Prostate gland (tissue), 2 donors: ENCODE data around the gene GALNT5. TPM values are rescaled to one million over a fixed set of nuclear protein-coding genes. Genes with fewer than 3 reads are reported as not detected.
"Not testable (repeated sequence)": the region's sequence is repeated elsewhere in the genome, so short reads cannot be mapped to it uniquely, and the experiment has no call there.

ENCODE experiments used
- DNase-seq: peaks from one replicate; pipeline ENCODE4 v3.0.0-alpha.2; 2019; ENCODE audit warnings: low spot score
- H3K27ac ChIP-seq, 2 donors: fragments of 200-600 bp; sonication (generic); 2 replicates each; pipeline ENCODE4 v1.5.1; 2017 to 2019
- H3K27me3 ChIP-seq: fragments of 200-600 bp; sonication (generic); replicated peaks from 2 replicates; pipeline ENCODE4 v1.5.1; 2019; ENCODE audit not compliant: insufficient read depth
- H3K36me3 ChIP-seq, 2 donors: fragments of 200-600 bp; sonication (generic); 1 replicate in 1 of 2; 2 replicates in 1 of 2; pipeline versions ENCODE4 v1.5.1 to v1.8.1; 2017 to 2019
- H3K4me1 ChIP-seq: fragments of 200-600 bp; sonication (generic); replicated peaks from 2 replicates; pipeline ENCODE4 v1.5.1; 2019
- H3K4me3 ChIP-seq, 2 donors: fragments of 200-600 bp; sonication (generic); 2 replicates each; pipeline ENCODE4 v1.5.1; 2017 to 2019
- H3K9me3 ChIP-seq: fragments of 200-600 bp; sonication (generic); 2 replicates; pipeline ENCODE4 v1.5.1; 2017
- POLR2A ChIP-seq: fragments of 450-650 bp; IDR thresholded peaks from one replicate; pipeline ENCODE4 v1.6.1; 2016; ENCODE audit warnings: antibody characterized with exemption, mild to moderate bottlenecking
- POLR2AphosphoS5 ChIP-seq: sonication (generic); formaldehyde crosslinking; IDR thresholded peaks from one replicate; pipeline ENCODE4 v1.6.1; 2017; ENCODE audit warnings: antibody characterized with exemption
- WGBS: methylation state at CpG from one replicate; pipeline ENCODE4 v1.1.5; 2018; 5-methylcytosine and 5-hydroxymethylcytosine counted together
- intact Hi-C: fragments of 100-400 bp; cut with DNase I; formaldehyde crosslinking; loops from one replicate; pipeline ENCODE4 v1.14.2; 2022
- total RNA-seq, 2 donors: library from RNA; depleted of rRNA; stranded (reverse); fragments of >200 nt; gene quantifications; one replicate each; pipeline ENCODE4 v1.1.0, GENCODE V29; 2016
- TF ChIP-seq, protein P1 (sequence below), 4 experiments: fragments of 200-600 bp in 2 of 4; fragments of 450-650 bp in 2 of 4; sonication (generic) in 2 of 4; IDR thresholded peaks; 1 replicate in 3 of 4; 2 replicates in 1 of 4; pipeline ENCODE4 v1.5.1; 2016 to 2019; ENCODE audit warnings: antibody characterized with exemption in 4 of 4, mild to moderate bottlenecking in 2 of 4, moderate library complexity in 2 of 4

The GALNT5 gene
- total RNA-seq, 2 donors from 2014 or later = 2.0 to 2.6 TPM

DNA sequence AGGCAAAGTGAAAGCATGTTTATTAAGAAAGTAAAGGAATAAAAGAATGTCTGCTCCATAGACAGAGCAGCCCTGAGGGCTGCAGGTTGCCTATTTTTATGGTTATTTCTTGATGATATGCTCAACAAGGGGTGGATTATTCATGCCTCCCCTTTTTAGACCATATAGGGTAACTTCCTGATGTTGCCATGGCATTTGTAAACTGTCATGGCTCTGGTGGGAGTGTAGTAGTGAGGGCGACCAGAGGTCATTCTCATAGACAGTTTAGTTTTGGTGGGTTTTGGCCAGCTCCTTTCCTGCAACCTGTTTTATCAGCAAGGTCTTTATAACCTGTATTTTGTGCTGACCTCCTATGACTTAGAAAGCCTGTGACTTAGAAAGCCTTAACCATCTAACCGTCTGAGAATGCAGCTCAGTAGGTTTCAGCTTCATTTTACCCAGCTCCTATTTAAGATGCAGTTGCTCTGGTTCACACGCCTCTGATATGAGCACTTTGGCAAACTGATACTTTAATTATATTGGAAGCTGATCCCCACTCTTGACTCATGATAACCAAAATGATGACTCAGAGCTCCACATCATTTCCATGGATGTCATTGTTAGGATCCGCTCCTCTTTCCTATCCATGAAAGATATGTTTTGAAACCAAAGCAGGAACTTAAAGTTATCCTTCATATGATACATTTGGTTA lies 82.6 kb downstream of the GALNT5 start:
- Histone ChIP-seq H3K27ac (no peak overlapping the region), H3K27me3 (no peaks in the 10 kb centered on the region), H3K4me1 (no peaks in the 10 kb centered on the region), H3K4me3 (no peak overlapping the region), H3K36me3 (no peaks in the 10 kb centered on the region), H3K9me3 (no peaks in the 10 kb centered on the region)
- intact Hi-C loops = no loop called here
- DNase-seq = no peak
- WGBS = 86% methylated on average over 4 of the region's 4 CpGs
- TF ChIP-seq POLR2AphosphoS5 (no peak), POLR2A (no peak)
- TF ChIP-seq, protein P1, sequence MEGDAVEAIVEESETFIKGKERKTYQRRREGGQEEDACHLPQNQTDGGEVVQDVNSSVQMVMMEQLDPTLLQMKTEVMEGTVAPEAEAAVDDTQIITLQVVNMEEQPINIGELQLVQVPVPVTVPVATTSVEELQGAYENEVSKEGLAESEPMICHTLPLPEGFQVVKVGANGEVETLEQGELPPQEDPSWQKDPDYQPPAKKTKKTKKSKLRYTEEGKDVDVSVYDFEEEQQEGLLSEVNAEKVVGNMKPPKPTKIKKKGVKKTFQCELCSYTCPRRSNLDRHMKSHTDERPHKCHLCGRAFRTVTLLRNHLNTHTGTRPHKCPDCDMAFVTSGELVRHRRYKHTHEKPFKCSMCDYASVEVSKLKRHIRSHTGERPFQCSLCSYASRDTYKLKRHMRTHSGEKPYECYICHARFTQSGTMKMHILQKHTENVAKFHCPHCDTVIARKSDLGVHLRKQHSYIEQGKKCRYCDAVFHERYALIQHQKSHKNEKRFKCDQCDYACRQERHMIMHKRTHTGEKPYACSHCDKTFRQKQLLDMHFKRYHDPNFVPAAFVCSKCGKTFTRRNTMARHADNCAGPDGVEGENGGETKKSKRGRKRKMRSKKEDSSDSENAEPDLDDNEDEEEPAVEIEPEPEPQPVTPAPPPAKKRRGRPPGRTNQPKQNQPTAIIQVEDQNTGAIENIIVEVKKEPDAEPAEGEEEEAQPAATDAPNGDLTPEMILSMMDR (IDR thresholded peaks at IDR 0.05) = no peak

DNA sequence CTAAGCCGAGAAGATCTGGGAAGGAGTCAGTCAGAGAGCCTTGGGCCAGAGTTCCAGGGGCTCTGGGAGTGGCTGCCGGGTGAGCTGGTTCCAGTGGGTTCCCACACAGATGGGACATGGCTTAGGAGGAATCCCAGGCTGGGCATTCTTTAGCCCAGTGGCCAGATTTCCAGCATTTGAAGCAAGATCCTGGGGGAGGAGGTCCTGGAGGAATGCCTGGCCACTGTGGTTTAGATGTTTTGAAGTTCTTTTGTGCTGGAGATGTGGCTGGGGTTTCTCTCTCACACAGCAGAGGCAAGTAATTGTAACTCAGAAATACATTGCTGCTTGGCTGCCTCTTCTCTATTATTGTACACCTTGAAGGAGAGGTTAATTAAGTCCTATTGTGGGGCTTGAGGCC lies 83.9 kb downstream of the GALNT5 start:
- DNase-seq, H3K4me1 ChIP-seq, H3K27ac ChIP-seq, H3K27me3 ChIP-seq, H3K9me3 ChIP-seq, H3K4me3 ChIP-seq, H3K36me3 ChIP-seq, intact Hi-C loops: not testable (repeated sequence)
- 93% methylated on average over 2 of the region's 2 CpGs for WGBS

DNA sequence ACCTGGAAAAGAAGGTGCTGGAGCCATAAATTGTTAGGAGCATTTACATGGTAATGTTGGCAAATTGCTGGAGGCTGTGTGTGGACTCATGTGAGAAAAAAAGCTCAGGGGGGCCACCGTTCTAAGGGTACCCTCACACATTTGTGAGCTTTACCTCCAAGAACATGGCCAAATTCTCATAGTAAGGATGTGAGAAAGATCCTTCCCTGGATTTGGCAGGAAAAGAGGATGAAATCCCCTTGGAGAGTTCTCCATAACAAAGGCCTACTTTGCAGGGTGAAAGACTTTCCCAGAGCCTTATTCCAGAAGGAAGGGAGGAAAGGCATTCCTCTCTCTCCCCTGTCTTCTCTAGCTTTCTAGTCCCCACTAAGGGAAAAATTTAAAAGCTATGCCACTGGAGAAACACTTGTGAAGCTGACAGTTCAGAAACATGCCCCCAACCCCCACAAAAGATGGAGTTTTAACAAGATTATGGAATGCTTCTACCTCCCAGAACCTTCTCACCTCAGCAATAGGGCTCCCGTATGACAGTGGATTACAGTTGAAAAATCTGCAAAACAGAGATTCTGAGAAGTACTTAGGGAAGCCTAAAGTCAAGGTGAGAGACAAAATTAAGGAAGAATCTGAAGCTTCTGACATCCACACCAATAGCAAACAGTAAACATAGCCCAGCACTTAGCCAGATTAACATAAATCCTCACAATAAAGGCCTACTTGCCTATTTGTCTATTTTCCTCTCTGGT lies 88.3 kb downstream of the GALNT5 start:
- Histone ChIP-seq H3K9me3 (no peaks in the 10 kb centered on the region), H3K27me3 (no peaks in the 10 kb centered on the region), H3K4me1 (no peaks in the 10 kb centered on the region), H3K36me3 (no peaks in the 10 kb centered on the region), H3K27ac (no peak overlapping the region), H3K4me3 (no peak overlapping the region)
- WGBS = 69% methylated on average over 2 of the region's 2 CpGs
- intact Hi-C loops = no loop called here
- no peak for DNase-seq
- TF ChIP-seq, protein P1 (IDR thresholded peaks at IDR 0.05) = no peak
- TF ChIP-seq POLR2AphosphoS5 (no peak), POLR2A (no peak)

DNA sequence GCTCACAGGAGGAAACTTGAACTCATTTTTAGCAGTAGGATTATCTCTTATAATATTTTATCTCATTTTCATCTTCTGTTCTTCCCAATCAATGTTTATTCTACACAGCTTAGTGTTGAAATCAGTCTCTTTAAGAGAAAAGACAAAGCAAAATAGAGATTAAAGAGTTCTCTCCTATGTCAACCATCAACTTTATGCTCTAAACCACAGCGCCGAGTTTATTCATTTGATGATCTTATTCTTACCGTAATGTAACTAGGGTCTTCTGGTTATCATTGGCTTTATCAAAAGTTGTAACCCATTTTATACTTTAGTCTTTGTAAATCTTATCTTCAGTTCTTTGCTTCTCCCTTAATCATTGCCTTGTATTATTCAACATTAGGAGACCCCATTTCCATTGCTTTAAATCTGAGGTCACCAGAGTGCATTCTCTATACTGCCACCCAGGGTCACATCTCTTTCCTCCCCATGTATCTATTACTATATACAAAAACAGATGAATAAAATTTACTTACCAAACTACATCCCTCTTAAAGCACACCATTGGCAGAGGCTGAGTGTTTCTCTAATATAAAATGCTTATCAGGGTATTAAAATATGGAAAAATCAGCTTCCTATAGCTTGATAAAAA lies 90.9 kb downstream of the GALNT5 start:
- intact Hi-C loops = no loop called here
- no peaks in the 10 kb centered on the region for H3K27me3 ChIP-seq
- TF ChIP-seq POLR2AphosphoS5 (no peak), POLR2A (no peak)
- TF ChIP-seq, protein P1 (IDR thresholded peaks at IDR 0.05) = no peak
- no peaks in the 10 kb centered on the region for H3K4me1 ChIP-seq
- no peaks in the 10 kb centered on the region for H3K36me3 ChIP-seq
- WGBS = 75% methylated on average over 3 of the region's 3 CpGs
- H3K4me3 ChIP-seq = no peak overlapping the region
- no peaks in the 10 kb centered on the region for H3K9me3 ChIP-seq
- H3K27ac ChIP-seq = no peak overlapping the region
- DNase-seq = no peak

DNA sequence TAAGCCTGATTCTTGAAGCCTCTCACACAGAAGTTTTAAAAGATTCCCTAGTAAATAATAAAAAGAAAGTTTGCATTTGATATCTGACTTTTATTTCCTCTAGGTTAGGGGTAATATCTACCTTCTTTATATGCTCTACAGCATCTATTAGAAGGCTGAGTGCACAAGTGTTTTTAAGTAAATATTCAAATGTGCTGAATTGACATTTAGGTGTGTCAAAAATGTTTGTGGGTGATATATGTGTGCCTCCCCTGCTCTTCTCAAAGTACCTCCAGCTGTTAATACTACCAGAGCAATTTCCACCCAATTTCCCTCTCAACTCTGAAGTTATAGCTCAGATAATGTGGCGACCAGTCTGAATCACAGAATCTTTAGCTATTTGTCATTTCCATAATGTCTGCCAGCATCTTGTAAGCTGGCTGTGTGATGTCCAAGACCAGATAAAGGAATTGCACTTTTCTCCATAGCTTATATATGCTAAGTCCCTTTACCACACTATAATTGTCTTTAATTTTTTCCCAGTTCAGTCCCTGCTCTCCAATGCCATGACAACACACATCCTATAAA lies 92.5 kb downstream of the GALNT5 start:
- DNase-seq = no peak
- intact Hi-C loops = no loop called here
- Histone ChIP-seq H3K27ac (no peak overlapping the region), H3K4me3 (no peak overlapping the region), H3K4me1 (no peaks in the 10 kb centered on the region), H3K27me3 (no peaks in the 10 kb centered on the region), H3K9me3 (no peaks in the 10 kb centered on the region), H3K36me3 (no peaks in the 10 kb centered on the region)
- WGBS = 56% methylated on average over 1 of the region's 1 CpG
- TF ChIP-seq POLR2A (no peak), POLR2AphosphoS5 (no peak)
- TF ChIP-seq, protein P1 (IDR thresholded peaks at IDR 0.05) = no peak
